ENCODE results near the gene TP53TG5.

DNA sequence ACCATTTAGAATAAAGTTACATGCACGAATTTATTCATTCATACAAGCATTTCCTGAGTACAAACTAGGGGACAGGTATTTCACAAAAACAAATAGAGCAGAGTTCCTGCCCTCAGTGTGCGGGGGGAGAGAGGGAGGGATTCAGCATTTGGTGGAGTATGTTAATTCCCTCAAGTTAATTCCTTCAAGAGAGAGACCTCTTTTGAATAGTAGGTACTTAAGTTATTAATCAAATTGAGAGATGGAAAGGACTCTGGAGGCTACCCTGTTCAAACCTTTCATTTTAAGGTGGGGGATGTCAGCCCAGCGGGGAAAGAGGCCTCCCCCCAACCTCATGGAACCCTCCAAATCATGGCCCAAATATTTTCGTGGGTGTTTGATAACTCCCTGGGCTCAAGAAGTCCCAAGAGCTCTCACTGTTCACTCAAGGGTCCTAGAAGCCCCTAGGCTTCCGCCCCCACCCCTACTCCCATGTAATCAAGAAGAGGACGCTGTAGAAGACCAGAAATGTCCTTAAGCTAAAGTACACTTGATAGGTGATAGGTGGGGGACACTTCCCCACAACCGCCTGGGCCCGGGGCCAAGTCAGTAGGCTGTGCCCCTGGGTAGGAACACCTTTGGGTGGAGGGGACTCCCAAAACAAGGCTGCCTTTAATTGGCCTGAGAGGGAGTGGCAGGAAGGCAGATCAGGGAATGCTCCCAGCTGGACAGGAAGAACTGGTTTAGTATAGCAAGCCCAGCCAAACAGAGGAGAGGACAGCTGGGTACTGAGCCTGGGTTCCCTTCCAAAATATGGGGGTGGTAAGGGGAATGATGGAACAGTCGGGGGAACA is 32.8 kb downstream of the TP53TG5 start:
- TF ChIP-seq ZNF223 (tag by site-specific recombination; IDR thresholded peaks at IDR 0.05) (no peak), ZNF610 (tag by site-specific recombination; IDR thresholded peaks at IDR 0.05; ENCODE audit: borderline replicate concordance) (no peak)
- TF ChIP-seq, protein P1, sequence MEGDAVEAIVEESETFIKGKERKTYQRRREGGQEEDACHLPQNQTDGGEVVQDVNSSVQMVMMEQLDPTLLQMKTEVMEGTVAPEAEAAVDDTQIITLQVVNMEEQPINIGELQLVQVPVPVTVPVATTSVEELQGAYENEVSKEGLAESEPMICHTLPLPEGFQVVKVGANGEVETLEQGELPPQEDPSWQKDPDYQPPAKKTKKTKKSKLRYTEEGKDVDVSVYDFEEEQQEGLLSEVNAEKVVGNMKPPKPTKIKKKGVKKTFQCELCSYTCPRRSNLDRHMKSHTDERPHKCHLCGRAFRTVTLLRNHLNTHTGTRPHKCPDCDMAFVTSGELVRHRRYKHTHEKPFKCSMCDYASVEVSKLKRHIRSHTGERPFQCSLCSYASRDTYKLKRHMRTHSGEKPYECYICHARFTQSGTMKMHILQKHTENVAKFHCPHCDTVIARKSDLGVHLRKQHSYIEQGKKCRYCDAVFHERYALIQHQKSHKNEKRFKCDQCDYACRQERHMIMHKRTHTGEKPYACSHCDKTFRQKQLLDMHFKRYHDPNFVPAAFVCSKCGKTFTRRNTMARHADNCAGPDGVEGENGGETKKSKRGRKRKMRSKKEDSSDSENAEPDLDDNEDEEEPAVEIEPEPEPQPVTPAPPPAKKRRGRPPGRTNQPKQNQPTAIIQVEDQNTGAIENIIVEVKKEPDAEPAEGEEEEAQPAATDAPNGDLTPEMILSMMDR (tag by site-specific recombination; IDR thresholded peaks at IDR 0.05): no peak

Data from HEK293 (cell line).